Activated T-helper 1 cell treated with anti-CD3 and anti-CD28 coated beads, Interleukin-12 subunit alpha, Interleukin-12 subunit beta, Interleukin-2, Interleukin-4 antibody, amounts not matched to agents 30 ng/mL and 10 ng/mL and 1 ng/mL, durations not matched to agents 14 hours and 24 hours and 36 hours (primary cell): ENCODE measurements around the gene NLE1. TPM values are rescaled to one million over a fixed set of nuclear protein-coding genes. Genes with fewer than 3 reads are reported as not detected.
A peak's percentile ranks its signal among the peaks of the same experiment; 100 is the strongest.

Source experiments
- DNase-seq: peaks from one replicate; pipeline ENCODE4 v3.0.0; 2021; ENCODE audit warnings: low spot score
- H3K27ac Mint-ChIP-seq: one replicate; pipeline ENCODE4 v1.8.0; 2021; ENCODE audit warnings: mild to moderate bottlenecking, mixed read lengths
- H3K27me3 Mint-ChIP-seq: one replicate; pipeline ENCODE4 v1.8.0; 2022; ENCODE audit warnings: mild to moderate bottlenecking, moderate library complexity, mixed read lengths; ENCODE audit not compliant: insufficient read depth
- H3K36me3 Mint-ChIP-seq: one replicate; pipeline ENCODE4 v1.8.0; 2021; ENCODE audit warnings: low read depth, mixed read lengths
- H3K4me1 Mint-ChIP-seq: one replicate; pipeline ENCODE4 v1.8.0; 2021; ENCODE audit warnings: low read depth, mixed read lengths
- H3K4me3 Mint-ChIP-seq: one replicate; pipeline ENCODE4 v1.8.0; 2021; ENCODE audit warnings: mild to moderate bottlenecking, moderate library complexity, mixed read lengths
- H3K9me3 Mint-ChIP-seq: one replicate; pipeline ENCODE4 v1.8.0; 2021; ENCODE audit warnings: mixed read lengths
- intact Hi-C: fragments of 100-400 bp; cut with micrococcal nuclease; formaldehyde crosslinking; loops from one replicate; pipeline ENCODE4 v1.15.1; 2024
- total RNA-seq: library from RNA; stranded (reverse); gene quantifications from 2 replicates; pipeline ENCODE4 v1.2.3, GENCODE V29; 2022

The NLE1 gene
- total RNA-seq, 1 donor from 2014 or later = 51.1 TPM

- no peaks in the 10 kb centered on the region for H3K9me3 Mint-ChIP-seq
- intact Hi-C loops = loop anchor here (1.0 kb wide), 4 partner anchors 8 to 25 kb away; partner anchors contain the start of gene RFFL
- H3K27me3 Mint-ChIP-seq = no peaks in the 10 kb centered on the region
- peaks cover 10% of the 10 kb centered on the region for H3K36me3 Mint-ChIP-seq
- peak overlapping the region; percentile 93 for H3K4me3 Mint-ChIP-seq
- peaks cover 62% of the 10 kb centered on the region for H3K4me1 Mint-ChIP-seq
- DNase-seq = peak; percentile 34
- H3K27ac Mint-ChIP-seq = peak overlapping the region; percentile 93
Measured at GRCh38 chr17:35087731-35088355, 54.3 kb downstream of the NLE1 start.

DNA sequence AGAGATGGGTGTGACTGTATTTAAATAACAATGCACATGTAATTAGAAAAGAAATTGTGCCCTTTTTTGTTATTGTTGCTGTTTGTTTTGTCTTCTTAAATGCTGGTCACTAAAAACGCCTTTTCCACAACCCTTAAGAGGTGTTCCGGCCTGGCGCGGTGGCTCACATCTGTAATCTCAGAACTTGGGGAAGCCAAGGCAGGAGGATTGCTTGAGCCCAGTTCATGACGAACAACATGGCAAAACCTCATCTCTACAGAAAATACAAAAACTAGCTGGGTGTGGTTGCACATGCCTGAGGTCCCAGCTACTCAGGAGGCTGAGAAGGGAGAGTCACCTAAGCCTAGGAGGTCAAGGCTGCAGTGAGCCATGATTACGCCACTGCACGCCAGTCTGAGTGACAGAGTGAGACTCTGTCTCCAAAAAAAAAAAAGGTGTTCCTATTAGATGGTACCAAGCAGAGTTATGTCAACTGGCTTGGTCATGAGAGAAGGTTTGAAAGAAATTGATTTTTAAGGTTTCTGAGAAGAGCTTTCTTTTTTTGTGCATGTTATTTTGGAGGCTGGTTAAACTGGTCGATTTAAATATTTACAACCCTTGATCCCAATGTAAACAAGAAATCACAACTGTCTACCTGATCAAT is 55.1 kb downstream of the NLE1 start:
- Mint-ChIP-seq H3K4me1 (peaks cover 70% of the 10 kb centered on the region), H3K4me3 (peak overlapping the region; percentile 93), H3K36me3 (peaks cover 10% of the 10 kb centered on the region), H3K9me3 (no peaks in the 10 kb centered on the region), H3K27ac (peak overlapping the region; percentile 93), H3K27me3 (no peaks in the 10 kb centered on the region)
- intact Hi-C loops = no loop called here
- no peak for DNase-seq

DNA sequence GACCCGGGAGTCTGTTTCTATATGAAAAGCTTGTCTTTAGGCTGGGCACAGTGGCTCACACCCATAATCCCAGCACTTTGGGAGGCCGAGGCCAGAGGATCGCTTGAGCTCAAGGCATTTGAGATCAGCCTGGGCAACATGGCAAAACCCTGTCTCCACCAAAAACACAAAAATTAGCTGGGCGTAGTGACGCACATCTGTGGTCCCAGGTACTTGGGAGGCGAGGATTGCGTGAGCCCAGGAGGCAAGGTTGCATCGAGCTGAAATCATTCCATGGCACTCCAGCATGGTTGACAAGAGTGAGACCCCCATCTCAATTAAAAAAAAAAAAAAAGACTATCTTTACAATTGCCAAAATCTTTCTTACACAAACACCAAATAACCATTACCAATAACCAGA is 55.9 kb downstream of the NLE1 start:
- DNase-seq = no peak
- intact Hi-C loops = no loop called here
- Mint-ChIP-seq H3K27ac (peak overlapping the region; percentile 40), H3K27me3 (no peaks in the 10 kb centered on the region), H3K9me3 (no peaks in the 10 kb centered on the region), H3K4me1 (peaks cover 77% of the 10 kb centered on the region), H3K36me3 (peaks cover 10% of the 10 kb centered on the region), H3K4me3 (peak overlapping the region; percentile 48)

- H3K27me3 Mint-ChIP-seq = no peaks in the 10 kb centered on the region
- H3K9me3 Mint-ChIP-seq = no peaks in the 10 kb centered on the region
- intact Hi-C loops = no loop called here
- H3K36me3 Mint-ChIP-seq = peaks cover 11% of the 10 kb centered on the region
- DNase-seq = no peak
- H3K4me1 Mint-ChIP-seq = peaks cover 81% of the 10 kb centered on the region
- H3K4me3 Mint-ChIP-seq = no peak overlapping the region
- H3K27ac Mint-ChIP-seq = peak overlapping the region; percentile 46
Measured at GRCh38 chr17:35084987-35085386, 57.1 kb downstream of the NLE1 start.

DNA sequence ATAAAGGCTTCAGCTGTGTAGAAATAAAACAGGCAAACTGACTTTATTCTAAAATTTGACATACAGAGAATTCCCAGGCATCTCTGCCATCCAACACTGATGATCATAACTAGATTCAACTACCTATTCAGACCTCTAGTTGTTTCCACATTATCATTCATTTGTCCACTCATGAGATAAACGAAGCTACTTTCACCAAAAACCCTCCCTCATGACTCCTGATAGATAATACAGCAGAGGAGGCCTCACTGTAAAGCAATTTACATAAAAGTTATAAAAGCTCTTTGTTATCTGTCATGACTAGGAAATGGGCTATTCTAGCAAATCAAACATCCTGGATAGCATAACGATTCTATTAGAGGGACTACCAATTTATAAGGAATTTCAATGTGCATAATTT is 59.0 kb downstream of the NLE1 start:
- Mint-ChIP-seq H3K4me1 (peaks cover 85% of the 10 kb centered on the region), H3K4me3 (peak overlapping the region; percentile 32), H3K9me3 (no peaks in the 10 kb centered on the region), H3K36me3 (peaks cover 13% of the 10 kb centered on the region), H3K27me3 (no peaks in the 10 kb centered on the region), H3K27ac (peak overlapping the region; percentile 67)
- no peak for DNase-seq
- intact Hi-C loops = no loop called here

DNA sequence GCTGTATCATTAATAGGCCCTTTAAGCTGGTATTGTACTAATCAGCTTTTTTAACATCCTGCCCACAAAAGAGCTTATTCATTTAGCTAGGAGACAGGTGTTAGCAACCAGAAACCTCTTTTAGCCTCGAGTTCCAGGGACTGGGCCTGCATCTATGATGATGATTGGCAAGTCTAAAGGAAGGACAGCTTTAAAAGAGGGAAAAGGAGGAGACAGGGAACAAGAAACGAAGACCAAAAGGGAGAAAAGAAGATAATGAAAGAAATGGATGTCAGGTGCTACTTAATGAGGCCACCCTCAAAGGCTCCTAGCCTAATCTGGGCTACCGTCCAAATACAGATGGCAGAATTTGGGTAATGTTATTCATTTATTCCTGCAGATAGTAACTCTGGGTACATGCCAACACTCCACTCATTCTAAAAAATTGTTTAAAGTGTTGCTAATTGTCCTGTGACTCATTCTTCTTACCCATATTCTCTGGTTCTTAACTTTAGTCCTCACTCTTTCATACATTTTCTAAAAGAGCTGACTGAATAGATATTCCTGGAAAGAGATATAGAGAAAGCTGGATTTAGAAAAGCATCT is 59.9 kb downstream of the NLE1 start:
- Mint-ChIP-seq H3K4me1 (peaks cover 85% of the 10 kb centered on the region), H3K36me3 (peaks cover 16% of the 10 kb centered on the region), H3K27ac (peak overlapping the region; percentile 94), H3K27me3 (no peaks in the 10 kb centered on the region), H3K9me3 (no peaks in the 10 kb centered on the region), H3K4me3 (peak overlapping the region; percentile 77)
- intact Hi-C loops = loop anchor here (1.0 kb wide), 1 partner anchor 9 kb away; no protein-coding TSS in a partner anchor
- DNase-seq = no peak

- no peaks in the 10 kb centered on the region for H3K27me3 Mint-ChIP-seq
- H3K4me1 Mint-ChIP-seq = peaks cover 82% of the 10 kb centered on the region
- H3K27ac Mint-ChIP-seq = peak overlapping the region; percentile 84
- no peaks in the 10 kb centered on the region for H3K9me3 Mint-ChIP-seq
- intact Hi-C loops = loop anchor here (1.0 kb wide), 1 partner anchor 8 kb away; no protein-coding TSS in a partner anchor
- H3K4me3 Mint-ChIP-seq = no peak overlapping the region
- DNase-seq = no peak
- peaks cover 16% of the 10 kb centered on the region for H3K36me3 Mint-ChIP-seq
Measured at GRCh38 chr17:35081638-35082037, 60.5 kb downstream of the NLE1 start.

DNA sequence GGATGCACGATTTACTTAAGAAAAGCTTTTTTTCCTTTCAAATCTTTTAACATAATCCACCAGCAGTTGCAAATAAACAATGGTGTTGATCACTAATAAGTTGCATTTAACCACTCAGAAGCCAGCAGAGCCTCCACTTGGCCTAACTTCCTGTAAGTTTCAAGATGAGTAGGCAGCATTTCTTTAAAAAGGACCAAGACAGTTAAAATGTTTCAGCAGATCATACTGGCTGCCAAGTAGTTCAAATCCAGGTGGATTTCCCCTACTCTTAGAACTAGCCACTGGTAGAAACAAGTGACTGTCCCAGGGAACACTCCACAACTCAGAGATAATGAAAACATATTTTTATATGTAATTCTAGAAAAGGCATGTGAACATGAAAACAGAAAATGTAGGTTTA is 61.6 kb downstream of the NLE1 start:
- no peak for DNase-seq
- H3K27ac Mint-ChIP-seq = peak overlapping the region; percentile 84
- peaks cover 16% of the 10 kb centered on the region for H3K36me3 Mint-ChIP-seq
- H3K4me3 Mint-ChIP-seq = peak overlapping the region; percentile 9
- H3K9me3 Mint-ChIP-seq = no peaks in the 10 kb centered on the region
- H3K4me1 Mint-ChIP-seq = peaks cover 73% of the 10 kb centered on the region
- intact Hi-C loops = loop anchor here (1.0 kb wide), 1 partner anchor 8 kb away; no protein-coding TSS in a partner anchor
- H3K27me3 Mint-ChIP-seq = no peaks in the 10 kb centered on the region

GRCh38 chr17:35079547-35080423 is 62.3 kb downstream of the NLE1 start:
- peaks cover 13% of the 10 kb centered on the region for H3K36me3 Mint-ChIP-seq
- peak overlapping the region; percentile 9 for H3K4me3 Mint-ChIP-seq
- H3K27me3 Mint-ChIP-seq = no peaks in the 10 kb centered on the region
- intact Hi-C loops = loop anchor here (1.0 kb wide), 1 partner anchor 9 kb away; no protein-coding TSS in a partner anchor
- peaks cover 73% of the 10 kb centered on the region for H3K4me1 Mint-ChIP-seq
- H3K9me3 Mint-ChIP-seq = no peaks in the 10 kb centered on the region
- DNase-seq = no peak
- peak overlapping the region; percentile 84 for H3K27ac Mint-ChIP-seq

Other genes starting within 250 kb of the NLE1 start
- 0.96 and 1.0 TPM in 2 replicates for gene CCT6B, start 180.8 kb downstream of the NLE1 start, total RNA-seq
- 28.0 and 29.7 TPM in 2 replicates for gene ZNF830, start 180.8 kb downstream of the NLE1 start, total RNA-seq
- gene LIG3, start 161.8 kb downstream of the NLE1 start, total RNA-seq = 70.9 and 75.2 TPM in 2 replicates
- gene RFFL, start 78.6 kb downstream of the NLE1 start, total RNA-seq = 28.1 and 28.2 TPM in 2 replicates
- 29.8 and 34.9 TPM in 2 replicates for gene RAD51D, start 22.4 kb downstream of the NLE1 start, total RNA-seq
- not detected in 2 replicates for gene FNDC8, start 20.7 kb downstream of the NLE1 start, total RNA-seq
- gene UNC45B, start 5.5 kb upstream of the NLE1 start, total RNA-seq = not detected in 2 replicates
- gene SLC35G3, start 52.1 kb upstream of the NLE1 start, total RNA-seq = not detected in 2 replicates
- gene SLFN5, start 100.8 kb upstream of the NLE1 start, total RNA-seq = 10.4 and 11.0 TPM in 2 replicates
- 70.8 and 76.0 TPM in 2 replicates for gene SLFN11, start 231.3 kb upstream of the NLE1 start, total RNA-seq